Lung microvascular endothelial cell (primary cell): ENCODE measurements around the gene DNAJB2. TPM values are rescaled to one million over a fixed set of nuclear protein-coding genes. Genes with fewer than 3 reads are reported as not detected.
A peak's percentile ranks its signal among the peaks of the same experiment; 100 is the strongest.
"Not testable (repeated sequence)": the region's sequence is repeated elsewhere in the genome, so short reads cannot be mapped to it uniquely, and the experiment has no call there.

ENCODE experiments used
- DNase-seq, 2 donors: peaks; one replicate each; pipeline versions ENCODE4 v3.0.0 to v3.0.0-alpha.2; 2010; ENCODE audit warnings: low read depth in 2 of 2
- total RNA-seq: library from RNA; depleted of rRNA; stranded (reverse); fragments of >200 nt; gene quantifications from 2 replicates; pipeline ENCODE4 v1.2.1, GENCODE V29; 2014

DNAJB2 gene
- total RNA-seq, 1 donor from 2014 or later, result 28.0 TPM

DNA sequence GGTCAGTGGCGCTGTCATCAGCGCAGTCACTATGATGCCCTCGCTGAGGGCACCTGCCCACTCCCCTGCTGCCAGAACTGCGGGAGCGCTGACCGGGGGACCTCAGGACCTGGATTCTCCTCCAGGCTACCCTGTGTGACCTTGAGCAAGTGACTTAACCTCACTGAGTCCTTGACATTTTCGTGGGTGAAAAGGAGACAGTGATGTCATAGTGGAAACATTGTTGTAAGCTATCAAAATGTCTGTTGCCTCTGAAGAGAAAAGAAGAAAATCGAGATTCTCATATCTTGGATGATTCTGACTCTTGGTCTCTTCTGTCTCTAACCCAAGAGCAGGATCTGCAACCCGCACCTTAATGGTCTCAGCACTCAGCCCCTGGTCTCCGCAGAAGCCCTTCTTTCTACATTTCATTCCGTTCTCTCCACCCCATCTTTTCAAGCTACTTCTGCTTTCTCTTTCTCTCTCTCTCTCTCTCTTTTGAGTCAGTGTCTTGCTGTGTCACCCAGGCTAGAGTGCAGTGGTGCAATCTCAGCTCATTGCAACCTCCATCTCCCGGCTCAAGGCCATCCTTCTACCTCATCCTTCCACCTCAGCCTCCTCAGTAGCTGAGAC, 24.5 kb upstream of the DNAJB2 start:
- DNase-seq, result no peak

- DNase-seq, result not testable (repeated sequence)
Observed at GRCh38 chr2:219258942-219259341, 20.2 kb upstream of the DNAJB2 start.

DNA sequence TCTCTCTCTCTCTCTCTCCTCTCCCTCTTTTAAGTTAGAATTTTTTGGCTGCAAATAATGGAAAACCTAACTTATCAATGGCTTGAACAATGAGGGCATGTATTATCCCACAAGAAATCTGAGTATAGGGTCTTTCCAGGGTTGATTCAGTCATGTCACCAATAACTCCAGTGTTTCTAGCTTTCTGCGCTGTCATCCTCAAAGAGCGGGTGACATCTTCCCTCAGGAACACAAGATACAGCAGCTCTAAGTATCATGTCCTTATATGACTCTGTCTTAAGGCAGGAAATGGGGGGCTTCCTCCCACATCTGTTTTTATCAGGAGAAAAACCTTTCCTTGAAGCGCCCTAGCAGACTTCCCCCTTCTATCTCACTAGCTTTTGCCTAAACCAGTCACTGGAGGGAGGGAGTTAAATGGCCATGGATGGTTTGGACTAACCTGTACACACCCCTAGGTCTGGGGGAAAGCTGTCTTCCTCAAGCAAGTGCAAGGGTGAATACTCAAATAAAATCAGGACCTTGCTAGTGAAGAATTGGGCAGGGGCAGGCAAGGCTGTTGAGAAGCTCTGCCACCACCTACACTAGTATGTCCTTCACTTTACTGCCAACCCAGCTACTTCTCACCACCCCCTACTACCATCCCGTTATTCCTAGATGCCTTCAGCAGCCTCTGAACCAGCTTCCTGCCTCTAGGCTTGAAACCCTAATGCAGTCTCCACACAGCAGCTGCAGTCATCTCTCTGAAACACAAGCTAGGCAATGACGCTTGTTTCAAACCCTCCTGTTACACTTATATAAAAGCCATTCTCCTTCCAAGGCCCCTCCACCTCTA, 17.9 kb upstream of the DNAJB2 start:
- DNase-seq, result no peak

- no peak for DNase-seq
Observed at GRCh38 chr2:219266232-219266631, 12.9 kb upstream of the DNAJB2 start.

DNA sequence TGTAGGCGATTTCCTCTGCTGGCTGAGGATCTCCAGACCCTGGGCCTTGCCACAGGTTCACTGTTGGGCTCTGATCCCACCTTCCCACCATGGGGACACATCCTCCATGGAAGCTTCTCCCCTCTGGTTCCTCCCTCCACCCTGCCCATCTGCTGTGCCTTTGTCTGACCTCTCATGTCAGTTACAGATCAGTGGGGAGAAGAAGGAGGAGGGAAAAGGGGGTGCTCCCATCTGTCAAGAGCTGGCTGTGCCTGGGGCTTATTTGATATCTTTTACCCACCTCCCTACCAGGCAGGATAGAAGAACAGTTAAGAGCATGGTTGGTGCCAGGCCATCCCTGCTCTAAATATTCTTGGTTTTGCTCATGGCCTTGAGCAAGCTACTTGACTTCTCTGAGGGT, 12.3 kb upstream of the DNAJB2 start:
- no peak for DNase-seq

GRCh38 chr2:219268294-219268693, 10.9 kb upstream of the DNAJB2 start:
- DNase-seq, result no peak

- no peak for DNase-seq
Observed at GRCh38 chr2:219269362-219270054, 9.7 kb upstream of the DNAJB2 start.

DNA sequence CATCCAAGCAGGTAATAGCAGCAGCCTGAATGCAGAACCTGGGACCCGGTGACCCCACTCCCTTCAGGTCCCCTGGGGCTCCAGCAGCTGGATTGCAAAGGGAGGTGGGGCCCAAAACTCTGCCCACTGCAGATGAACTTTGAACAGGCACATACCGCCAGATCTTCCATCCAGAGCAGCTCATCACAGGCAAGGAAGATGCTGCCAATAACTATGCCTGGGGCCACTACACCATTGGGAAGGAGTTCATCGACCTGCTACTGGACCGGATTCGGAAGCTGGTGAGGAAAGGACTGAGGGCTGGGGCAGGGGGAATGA, 9.2 kb upstream of the DNAJB2 start:
- DNase-seq, result no peak

- DNase-seq, result no peak
Observed at GRCh38 chr2:219271021-219271420, 8.1 kb upstream of the DNAJB2 start.

DNA sequence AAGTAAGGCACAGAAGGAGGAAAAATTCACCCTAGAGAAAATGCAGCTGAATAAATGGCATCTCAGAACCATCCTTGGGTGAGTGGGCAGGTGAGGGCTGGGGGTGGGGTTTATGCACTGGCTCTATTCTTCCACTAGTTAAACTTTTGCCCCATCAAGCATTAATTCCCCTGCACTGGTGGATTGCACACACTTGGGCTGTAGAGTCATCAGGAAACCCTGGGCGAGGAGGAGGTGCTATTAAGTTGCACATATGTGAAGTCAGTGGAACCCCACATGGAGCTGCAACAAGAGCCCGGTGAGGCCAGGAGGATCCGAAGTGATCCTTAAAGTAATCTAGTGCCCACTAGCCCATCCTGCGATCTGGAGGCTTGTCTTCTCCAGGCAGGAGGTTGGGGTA, 6.8 kb upstream of the DNAJB2 start:
- DNase-seq, result no peak

- no peak for DNase-seq
Observed at GRCh38 chr2:219272995-219273394, 6.2 kb upstream of the DNAJB2 start.

DNA sequence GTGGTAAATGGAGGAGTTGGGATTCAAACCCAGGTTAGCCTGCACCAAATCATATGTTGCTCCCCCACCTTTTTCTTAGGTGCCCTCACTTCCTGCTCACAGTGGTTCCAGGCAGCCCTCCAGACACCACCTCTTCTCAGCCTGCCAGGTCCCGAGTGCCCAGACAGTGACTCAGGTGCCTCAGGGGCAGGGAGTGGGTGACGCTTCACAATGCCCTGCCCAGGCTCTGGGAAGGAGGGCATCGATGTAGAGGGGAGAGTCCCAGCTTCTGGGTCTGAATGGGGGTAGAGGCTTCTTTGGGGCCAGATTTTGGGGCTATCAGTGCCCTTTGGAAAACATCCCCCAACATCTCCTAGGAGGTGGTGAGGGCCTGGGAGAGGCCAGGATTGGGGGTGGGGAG, 5.2 kb upstream of the DNAJB2 start:
- no peak for DNase-seq

DNA sequence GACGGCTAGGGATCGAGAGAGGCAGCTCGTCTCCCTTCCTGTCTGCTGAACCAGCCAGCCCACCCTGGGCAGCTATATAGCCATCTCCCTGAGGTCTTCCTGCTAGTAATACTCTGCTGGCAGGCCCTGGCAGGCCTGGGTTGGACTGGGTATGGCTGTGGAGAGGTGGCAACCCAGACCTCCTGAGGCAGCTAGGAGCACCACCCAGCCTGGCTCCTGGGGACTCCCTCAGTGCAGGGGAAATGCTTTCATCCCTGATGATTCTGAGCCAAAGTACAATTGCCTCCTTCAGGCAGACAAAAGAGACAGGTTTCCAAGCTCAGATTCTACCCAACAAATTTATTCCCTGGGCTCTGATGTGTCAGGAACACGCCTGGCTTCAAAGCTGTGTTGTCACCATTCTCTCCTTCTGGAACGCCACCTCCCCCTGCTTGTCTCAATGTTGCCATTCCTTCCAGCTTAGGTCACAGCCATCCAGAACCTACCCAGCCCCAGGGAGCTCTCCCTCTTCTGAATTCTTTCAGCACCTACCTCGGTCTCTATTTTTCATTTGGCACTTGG, 4.7 kb upstream of the DNAJB2 start:
- peak in 1 of 2 donors; percentile 29 for DNase-seq

GRCh38 chr2:219277703-219278654, 1.2 kb upstream of the DNAJB2 start:
- peak; percentile 67 to 68 for DNase-seq

- no peak for DNase-seq
Observed at GRCh38 chr2:219278655-219279150, 463 bp upstream of the DNAJB2 start.

GRCh38 chr2:219279916-219280516, 850 bp downstream of the DNAJB2 start:
- no peak for DNase-seq

GRCh38 chr2:219280651-219281050, 1.5 kb downstream of the DNAJB2 start:
- DNase-seq, result no peak

DNA sequence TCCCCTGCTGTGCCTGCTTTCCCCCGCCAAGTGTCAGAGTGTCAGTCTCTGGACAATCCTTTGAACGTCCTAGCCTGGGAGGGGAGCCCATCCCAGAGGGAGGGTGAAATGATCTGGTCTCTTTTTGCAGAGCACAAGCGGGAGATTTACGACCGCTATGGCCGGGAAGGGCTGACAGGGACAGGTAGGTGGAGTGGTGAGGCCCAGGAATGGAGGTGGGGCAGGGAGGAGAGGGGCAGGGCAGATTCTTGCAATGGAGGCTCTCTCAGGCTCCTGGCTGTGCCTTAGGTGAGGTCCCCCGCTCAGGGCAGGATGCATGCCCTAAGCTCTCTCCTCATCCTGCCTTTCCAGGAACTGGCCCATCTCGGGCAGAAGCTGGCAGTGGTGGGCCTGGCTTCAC, 2.4 kb downstream of the DNAJB2 start:
- no peak for DNase-seq

- no peak for DNase-seq
Observed at GRCh38 chr2:219282375-219282774, 3.2 kb downstream of the DNAJB2 start.

DNA sequence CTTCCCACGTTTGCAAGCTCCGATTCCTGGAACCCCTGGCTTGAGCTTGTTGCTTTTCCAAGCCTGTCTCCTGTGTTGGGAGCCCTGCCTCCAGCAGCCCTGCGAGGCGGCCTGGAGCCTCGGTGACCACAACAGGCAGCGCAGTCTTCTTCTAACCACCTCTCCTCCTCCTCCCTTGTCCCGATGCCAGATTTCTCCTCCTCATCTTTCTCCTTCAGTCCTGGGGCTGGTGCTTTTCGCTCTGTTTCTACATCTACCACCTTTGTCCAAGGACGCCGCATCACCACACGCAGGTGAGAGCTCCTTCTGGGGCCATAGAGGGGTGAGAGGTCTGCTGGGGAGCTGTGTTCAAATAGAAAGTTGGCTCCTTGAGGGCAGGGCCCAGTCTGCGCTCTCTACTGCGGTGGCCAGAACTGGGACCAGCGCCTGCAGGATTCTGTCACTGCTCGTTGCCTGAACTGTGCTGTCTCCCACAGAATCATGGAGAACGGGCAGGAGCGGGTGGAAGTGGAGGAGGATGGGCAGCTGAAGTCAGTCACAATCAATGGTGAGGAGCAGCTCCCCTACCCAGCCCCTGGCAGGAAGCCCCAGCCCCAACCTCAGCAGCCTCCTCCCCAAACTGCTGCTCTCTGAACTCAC, 3.9 kb downstream of the DNAJB2 start:
- no peak for DNase-seq
